ENCODE data around the gene C6orf89. TPM values are rescaled to one million over a fixed set of nuclear protein-coding genes. Genes with fewer than 3 reads are reported as not detected.

Gene C6orf89
- total RNA-seq, 4 donors from 2014 or later = 58.2 to 89.6 (median 68.9) TPM

GRCh38 chr6:36976931-36977330 lies 91.2 kb downstream of the C6orf89 start:
- Histone ChIP-seq H3K36me3 (peaks cover 50 to 60% of the 10 kb centered on the region in 2 donors), H3K4me3 (replicated peaks in 1 of 3) (no peak overlapping the region), H3K27ac (peak overlapping the region in 1 of 3 donors; percentile 39), H3K4me1 (peaks cover 44 to 64% of the 10 kb centered on the region in 2 donors), H3K27me3 (no peaks in the 10 kb centered on the region), H3K9me3 (no peaks in the 10 kb centered on the region)
- TF ChIP-seq CTCF (IDR thresholded peaks at IDR 0.05) (no peak), POLR2A (IDR thresholded peaks at IDR 0.05) (no peak)
- no peak for DNase-seq
- intact Hi-C loops (cut with DNase I) = loop anchor here (5.0 kb wide), 1 partner anchor 35 kb away; no protein-coding TSS in a partner anchor
- WGBS, 2 donors = 92 to 93% methylated on average over 6 of the region's 6 CpGs

GRCh38 chr6:36977470-36977941 lies 91.8 kb downstream of the C6orf89 start:
- intact Hi-C loops (cut with DNase I) = loop anchor here (5.0 kb wide), 1 partner anchor 35 kb away; no protein-coding TSS in a partner anchor
- no peak overlapping the region for H3K4me3 ChIP-seq (replicated peaks in 1 of 3)
- TF ChIP-seq CTCF (IDR thresholded peaks at IDR 0.05) (peak in 1 of 6 experiments; percentile 22), POLR2A (IDR thresholded peaks at IDR 0.05) (no peak)
- DNase-seq = no peak
- H3K9me3 ChIP-seq = no peaks in the 10 kb centered on the region
- H3K27ac ChIP-seq = peak overlapping the region in 2 of 3 donors; percentile 42 to 83
- WGBS, 2 donors = 87 to 93% methylated on average over 6 to 14 of the region's 16 CpGs
- H3K4me1 ChIP-seq = peaks cover 44 to 64% of the 10 kb centered on the region in 2 donors
- no peaks in the 10 kb centered on the region for H3K27me3 ChIP-seq
- peaks cover 50 to 54% of the 10 kb centered on the region in 2 donors for H3K36me3 ChIP-seq

Other genes starting within 250 kb of the C6orf89 start
- 10 to 100 TPM; 41.0 to 64.5 (median 61.8) TPM for gene CDKN1A, start 207.2 kb upstream of the C6orf89 start, total RNA-seq
- gene RAB44, start 188.1 kb upstream of the C6orf89 start, total RNA-seq = under 1 TPM in 1 of 4 donors, not detected in 3; 0.11 TPM
- gene CPNE5, start 46.5 kb upstream of the C6orf89 start, total RNA-seq = 1 to 10 TPM; 1.1 to 4.6 (median 2.9) TPM
- 10 to 100 TPM; 35.3 to 69.4 (median 44.3) TPM for gene PPIL1, start 11.1 kb upstream of the C6orf89 start, total RNA-seq
- gene PI16, start 68.8 kb downstream of the C6orf89 start, total RNA-seq = 10 to 100 TPM in 2 of 4 donors, 1 to 10 TPM in 2; 5.1 to 22.9 (median 9.1) TPM
- gene MTCH1, start 100.2 kb downstream of the C6orf89 start, total RNA-seq = 1,000 to 10,000 TPM in 1 of 4 donors, 100 to 1,000 TPM in 3; 571 to 1,096 (median 866) TPM
- gene FGD2, start 119.7 kb downstream of the C6orf89 start, total RNA-seq = 10 to 100 TPM; 14.9 to 25.8 (median 23.1) TPM

Data from thyroid gland (tissue), 4 donors.